ENCODE results near the gene MAZ.
A peak's percentile ranks its signal among the peaks of the same experiment; 100 is the strongest.

MAZ gene

GRCh38 chr16:29809850-29810698, 3.7 kb downstream of the MAZ start:
- Histone ChIP-seq H3K9ac (ENCODE audit: low read depth, low read length, poor library complexity, severe bottlenecking) (peak overlapping the region; percentile 89), H3K27me3 (ENCODE audit: insufficient read depth, low read length, poor library complexity, severe bottlenecking) (no peaks in the 10 kb centered on the region), H4K20me1 (ENCODE audit: insufficient read depth, low read length, poor library complexity, severe bottlenecking) (peaks cover 35% of the 10 kb centered on the region), H3F3A (ENCODE audit: low read depth) (peaks cover 9% of the 10 kb centered on the region; the same call in 1 of the 2 replicates), H3K36me3 (ENCODE audit: insufficient read depth, low read length) (peaks cover 33% of the 10 kb centered on the region), H2AFZ (ENCODE audit: low read length) (no peak overlapping the region), H3K4me2 (ENCODE audit: low read depth, low read length, poor library complexity, severe bottlenecking) (peak overlapping the region; percentile 97), H3K9me3 (ENCODE audit: insufficient read depth, low read depth, low read length) (no peaks in the 10 kb centered on the region), H3K4me1 (ENCODE audit: insufficient read depth, low read length, poor library complexity, severe bottlenecking) (peaks cover 43% of the 10 kb centered on the region), H3K9me2 (replicated peaks; ENCODE audit: low read depth, low read length) (no peaks in the 10 kb centered on the region), H3K4me3 (ENCODE audit: low read length, poor library complexity, severe bottlenecking) (peak overlapping the region; percentile 97), H3K79me2 (ENCODE audit: insufficient read depth, low read length) (peaks cover 50% of the 10 kb centered on the region)
- no peak for TF ChIP-seq EZH2phosphoT487 (IDR thresholded peaks at IDR 0.05; ENCODE audit: borderline replicate concordance)
- TF ChIP-seq, protein P1, sequence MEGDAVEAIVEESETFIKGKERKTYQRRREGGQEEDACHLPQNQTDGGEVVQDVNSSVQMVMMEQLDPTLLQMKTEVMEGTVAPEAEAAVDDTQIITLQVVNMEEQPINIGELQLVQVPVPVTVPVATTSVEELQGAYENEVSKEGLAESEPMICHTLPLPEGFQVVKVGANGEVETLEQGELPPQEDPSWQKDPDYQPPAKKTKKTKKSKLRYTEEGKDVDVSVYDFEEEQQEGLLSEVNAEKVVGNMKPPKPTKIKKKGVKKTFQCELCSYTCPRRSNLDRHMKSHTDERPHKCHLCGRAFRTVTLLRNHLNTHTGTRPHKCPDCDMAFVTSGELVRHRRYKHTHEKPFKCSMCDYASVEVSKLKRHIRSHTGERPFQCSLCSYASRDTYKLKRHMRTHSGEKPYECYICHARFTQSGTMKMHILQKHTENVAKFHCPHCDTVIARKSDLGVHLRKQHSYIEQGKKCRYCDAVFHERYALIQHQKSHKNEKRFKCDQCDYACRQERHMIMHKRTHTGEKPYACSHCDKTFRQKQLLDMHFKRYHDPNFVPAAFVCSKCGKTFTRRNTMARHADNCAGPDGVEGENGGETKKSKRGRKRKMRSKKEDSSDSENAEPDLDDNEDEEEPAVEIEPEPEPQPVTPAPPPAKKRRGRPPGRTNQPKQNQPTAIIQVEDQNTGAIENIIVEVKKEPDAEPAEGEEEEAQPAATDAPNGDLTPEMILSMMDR (conservative IDR thresholded peaks at IDR 0.05; ENCODE audit: low read length) = no peak

DNA sequence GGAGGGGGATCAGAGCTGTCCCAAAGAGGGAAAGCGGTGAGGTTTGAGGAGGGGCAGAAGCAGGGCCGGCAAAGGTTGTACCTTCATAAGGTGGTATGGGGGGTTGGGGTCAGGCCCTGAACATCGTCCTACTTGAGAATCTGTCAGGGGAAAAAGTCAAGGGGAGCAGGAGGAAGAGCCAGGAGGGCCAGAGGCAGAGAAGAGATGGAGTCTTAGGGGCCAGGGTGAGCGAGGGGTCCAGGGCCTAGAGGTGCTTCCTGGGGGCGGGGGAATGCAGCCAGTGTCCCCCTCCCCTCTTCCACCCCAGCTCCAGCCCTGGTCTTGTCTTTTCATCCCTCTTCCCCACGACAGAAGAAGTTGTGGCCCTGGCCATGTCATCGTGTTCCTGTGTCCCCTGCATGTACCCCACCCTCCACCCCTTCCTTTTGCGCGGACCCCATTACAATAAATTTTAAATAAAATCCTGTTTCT, 4.4 kb downstream of the MAZ start:
- Histone ChIP-seq H3K4me2 (ENCODE audit: low read depth, low read length, poor library complexity, severe bottlenecking) (peak overlapping the region; percentile 97), H3K9me2 (replicated peaks; ENCODE audit: low read depth, low read length) (no peaks in the 10 kb centered on the region), H3K27me3 (ENCODE audit: insufficient read depth, low read length, poor library complexity, severe bottlenecking) (no peaks in the 10 kb centered on the region), H3K36me3 (ENCODE audit: insufficient read depth, low read length) (peaks cover 33% of the 10 kb centered on the region), H3K9me3 (ENCODE audit: insufficient read depth, low read depth, low read length) (no peaks in the 10 kb centered on the region), H3K79me2 (ENCODE audit: insufficient read depth, low read length) (peaks cover 53% of the 10 kb centered on the region), H3F3A (ENCODE audit: low read depth) (peaks cover 10% of the 10 kb centered on the region; the same call in 1 of the 2 replicates), H2AFZ (ENCODE audit: low read length) (no peak overlapping the region), H3K4me3 (ENCODE audit: low read length, poor library complexity, severe bottlenecking) (no peak overlapping the region), H3K9ac (ENCODE audit: low read depth, low read length, poor library complexity, severe bottlenecking) (no peak overlapping the region), H3K4me1 (ENCODE audit: insufficient read depth, low read length, poor library complexity, severe bottlenecking) (peaks cover 47% of the 10 kb centered on the region), H4K20me1 (ENCODE audit: insufficient read depth, low read length, poor library complexity, severe bottlenecking) (peaks cover 35% of the 10 kb centered on the region)
- TF ChIP-seq, protein P1 (conservative IDR thresholded peaks at IDR 0.05; ENCODE audit: low read length) = no peak
- no peak for TF ChIP-seq EZH2phosphoT487 (IDR thresholded peaks at IDR 0.05; ENCODE audit: borderline replicate concordance)

DNA sequence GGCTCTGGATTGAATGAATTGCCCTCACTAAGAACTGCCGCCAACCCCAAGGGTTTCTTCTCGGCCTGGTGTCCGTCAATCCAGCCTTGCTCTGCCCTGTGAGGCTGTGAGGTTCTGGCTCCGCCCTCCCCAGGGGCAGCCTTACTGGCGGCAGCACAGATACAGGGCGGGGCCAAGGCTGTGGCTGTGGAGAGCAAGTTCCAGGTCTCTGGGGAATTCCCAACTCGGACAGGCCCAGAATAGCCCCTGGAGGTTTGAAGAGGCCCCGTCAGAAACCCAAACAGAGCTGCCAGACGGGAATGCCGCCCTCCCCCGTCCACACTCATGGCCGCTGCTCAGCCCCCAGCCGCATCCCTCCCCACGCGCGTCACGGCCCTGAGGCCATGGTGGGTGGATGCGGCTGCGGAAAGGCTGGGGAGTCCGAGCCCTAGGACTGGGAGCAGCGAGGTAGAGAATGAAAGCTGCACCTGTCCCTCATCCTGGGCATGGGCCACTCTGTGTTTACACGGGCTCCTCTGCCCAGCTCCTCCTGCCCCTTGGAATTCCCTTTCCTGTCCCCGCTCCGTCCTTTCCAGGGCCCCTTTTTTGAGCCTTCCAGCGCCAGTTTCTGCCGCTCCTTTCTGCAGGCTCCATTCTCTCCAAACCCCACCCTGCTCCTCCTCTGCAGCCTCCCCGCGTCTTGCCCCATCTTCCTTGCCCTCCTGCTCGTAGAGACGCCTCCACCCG, 5.0 kb downstream of the MAZ start:
- Histone ChIP-seq H3K36me3 (ENCODE audit: insufficient read depth, low read length) (peaks cover 33% of the 10 kb centered on the region), H4K20me1 (ENCODE audit: insufficient read depth, low read length, poor library complexity, severe bottlenecking) (peaks cover 35% of the 10 kb centered on the region), H3K4me2 (ENCODE audit: low read depth, low read length, poor library complexity, severe bottlenecking) (no peak overlapping the region), H3K79me2 (ENCODE audit: insufficient read depth, low read length) (peaks cover 53% of the 10 kb centered on the region), H3K4me3 (ENCODE audit: low read length, poor library complexity, severe bottlenecking) (no peak overlapping the region), H3K4me1 (ENCODE audit: insufficient read depth, low read length, poor library complexity, severe bottlenecking) (peaks cover 47% of the 10 kb centered on the region), H2AFZ (ENCODE audit: low read length) (no peak overlapping the region), H3K9me2 (replicated peaks; ENCODE audit: low read depth, low read length) (no peaks in the 10 kb centered on the region), H3K27me3 (ENCODE audit: insufficient read depth, low read length, poor library complexity, severe bottlenecking) (no peaks in the 10 kb centered on the region), H3F3A (ENCODE audit: low read depth) (peaks cover 10% of the 10 kb centered on the region; the same call in 1 of the 2 replicates), H3K9me3 (ENCODE audit: insufficient read depth, low read depth, low read length) (no peaks in the 10 kb centered on the region), H3K9ac (ENCODE audit: low read depth, low read length, poor library complexity, severe bottlenecking) (no peak overlapping the region)
- no peak for TF ChIP-seq EZH2phosphoT487 (IDR thresholded peaks at IDR 0.05; ENCODE audit: borderline replicate concordance)
- TF ChIP-seq, protein P1 (conservative IDR thresholded peaks at IDR 0.05; ENCODE audit: low read length) = no peak

Data from Loucy (cell line).